ENCODE measurements around the gene ARL14EPL. TPM values are rescaled to one million over a fixed set of nuclear protein-coding genes. Genes with fewer than 3 reads are reported as not detected.

Gene ARL14EPL
- total and polyA plus RNA-seq, 9 donors = 0.05 to 0.24 (median 0.13) TPM; not detected in 2

Other genes with a start within 250 kb of the ARL14EPL start
- 19.1 TPM for gene CDO1, start 215.8 kb upstream of the ARL14EPL start, total RNA-seq
- gene CDO1, start 215.8 kb upstream of the ARL14EPL start, polyA plus RNA-seq (ENCODE audit: insufficient read depth in 1 of 8, insufficient read length in 8 of 8, low replicate concordance in 1 of 8) = 10 to 100 TPM; 17.4 to 27.1 (median 23.1) TPM
- 57.3 TPM for gene ATG12, start 190.9 kb upstream of the ARL14EPL start, total RNA-seq
- 10 to 100 TPM; 42.1 to 57.3 (median 50.2) TPM for gene ATG12, start 190.9 kb upstream of the ARL14EPL start, polyA plus RNA-seq (ENCODE audit: insufficient read depth in 1 of 8, insufficient read length in 8 of 8, low replicate concordance in 1 of 8)
- gene AP3S1, start 190.5 kb upstream of the ARL14EPL start, total RNA-seq = 63.8 TPM
- gene AP3S1, start 190.5 kb upstream of the ARL14EPL start, polyA plus RNA-seq (ENCODE audit: insufficient read depth in 1 of 8, insufficient read length in 8 of 8, low replicate concordance in 1 of 8) = 100 to 1,000 TPM in 7 of 8 donors, 10 to 100 TPM in 1; 90.4 to 152 (median 116) TPM
- 3.3 TPM for gene LVRN, start 70.0 kb upstream of the ARL14EPL start, total RNA-seq
- 1 to 10 TPM; 2.0 to 4.9 (median 3.3) TPM for gene LVRN, start 70.0 kb upstream of the ARL14EPL start, polyA plus RNA-seq (ENCODE audit: insufficient read depth in 1 of 8, insufficient read length in 8 of 8, low replicate concordance in 1 of 8)
- 33.1 TPM for gene COMMD10, start 52.6 kb downstream of the ARL14EPL start, total RNA-seq
- 10 to 100 TPM; 24.9 to 31.3 (median 29.2) TPM for gene COMMD10, start 52.6 kb downstream of the ARL14EPL start, polyA plus RNA-seq (ENCODE audit: insufficient read depth in 1 of 8, insufficient read length in 8 of 8, low replicate concordance in 1 of 8)